Karpas-422 (cell line): ENCODE data around the gene SELENOI. TPM values are rescaled to one million over a fixed set of nuclear protein-coding genes. Genes with fewer than 3 reads are reported as not detected.

Source experiments
- DNase-seq: peaks from one replicate; pipeline ENCODE4 v3.0.0-alpha.2; 2015
- H2AFZ ChIP-seq: fragments of 200-600 bp; sonication (generic); 2 replicates; pipeline ENCODE4 v1.6.1; 2014; ENCODE audit warnings: antibody characterized with exemption, low read length, mixed read lengths
- H3K27ac ChIP-seq: fragments of 200-600 bp; sonication (generic); 2 replicates; pipeline ENCODE4 v1.5.1; 2014; ENCODE audit warnings: mild to moderate bottlenecking, low read length, moderate library complexity
- H3K27me3 ChIP-seq: fragments of 200-600 bp; sonication (generic); 2 replicates; pipeline ENCODE4 v1.6.1; 2014; ENCODE audit warnings: low read length, mixed read lengths
- H3K36me3 ChIP-seq: fragments of 200-600 bp; sonication (generic); 2 replicates; pipeline ENCODE4 v1.6.1; 2014; ENCODE audit warnings: low read length, mixed read lengths; ENCODE audit not compliant: insufficient read depth
- H3K4me1 ChIP-seq: fragments of 200-600 bp; sonication (generic); 2 replicates; pipeline ENCODE4 v1.6.1; 2014; ENCODE audit warnings: mild to moderate bottlenecking, low read length, mixed read lengths
- H3K4me2 ChIP-seq: fragments of 200-600 bp; sonication (generic); 2 replicates; pipeline ENCODE4 v1.6.1; 2014; ENCODE audit warnings: low read length, low read depth, mild to moderate bottlenecking; ENCODE audit not compliant: poor library complexity, severe bottlenecking
- H3K4me3 ChIP-seq: fragments of 200-600 bp; sonication (generic); 2 replicates; pipeline ENCODE4 v1.5.1; 2014; ENCODE audit warnings: mild to moderate bottlenecking, antibody characterized with exemption, low read length, mixed read lengths
- H3K79me2 ChIP-seq: fragments of 200-600 bp; sonication (generic); 2 replicates; pipeline ENCODE4 v1.6.1; 2014; ENCODE audit warnings: mild to moderate bottlenecking, low read length, mixed read lengths
- H3K9ac ChIP-seq: fragments of 200-600 bp; sonication (generic); 2 replicates; pipeline ENCODE4 v1.6.0; 2014; ENCODE audit warnings: low read length
- H3K9me2 ChIP-seq: fragments of 200-600 bp; sonication (generic), shearing (Covaris generic); replicated peaks from 2 replicates; pipeline ENCODE4 v1.6.0; 2014; ENCODE audit warnings: mild to moderate bottlenecking, low read length, moderate library complexity; ENCODE audit not compliant: insufficient read depth
- H3K9me3 ChIP-seq: fragments of 300-700, 200-600 bp; sonication (generic); 2 replicates; pipeline ENCODE4 v1.6.1; 2014; ENCODE audit warnings: low read length, mixed read lengths
- H4K20me1 ChIP-seq: fragments of 200-600 bp; sonication (generic); 2 replicates; pipeline ENCODE4 v1.6.1; 2014; ENCODE audit warnings: mild to moderate bottlenecking, antibody characterized with exemption, low read length, low read depth; ENCODE audit not compliant: insufficient read depth
- total RNA-seq: library from RNA; depleted of rRNA; stranded (reverse); fragments of >200 nt; shearing (Covaris generic); gene quantifications from 2 replicates; pipeline ENCODE4 v1.2.3, GENCODE V29; 2014; ENCODE audit warnings: low replicate concordance; rRNA removed

The SELENOI gene
- total RNA-seq, 1 experiment from 2014 or later: 31.3 TPM

DNA sequence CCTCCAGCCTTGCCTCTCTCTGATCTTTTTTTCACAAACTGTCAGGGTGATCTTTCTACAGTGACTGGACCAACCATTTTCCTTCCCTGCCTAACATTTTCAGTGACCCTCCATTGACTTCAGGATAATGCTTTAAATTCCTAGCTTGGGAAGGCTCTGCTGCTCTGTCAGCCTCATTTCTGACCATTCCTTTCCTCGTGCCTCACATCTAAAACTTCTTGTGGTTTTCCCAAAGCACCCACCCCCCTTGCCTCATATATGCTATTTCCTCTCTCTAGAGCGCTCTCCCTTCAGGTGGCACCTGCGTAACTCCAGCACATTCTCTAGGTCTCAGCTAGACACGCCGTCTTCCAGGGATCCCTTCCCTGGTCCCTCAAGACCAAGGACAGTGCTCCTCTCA lies 93.0 kb downstream of the SELENOI start:
- no peak for DNase-seq
- no peaks in the 10 kb centered on the region for H4K20me1 ChIP-seq
- H2AFZ ChIP-seq: no peak overlapping the region
- H3K79me2 ChIP-seq: no peaks in the 10 kb centered on the region
- no peaks in the 10 kb centered on the region for H3K9me2 ChIP-seq
- no peak overlapping the region for H3K27ac ChIP-seq
- no peak overlapping the region for H3K4me3 ChIP-seq
- no peaks in the 10 kb centered on the region for H3K27me3 ChIP-seq
- no peak overlapping the region for H3K9ac ChIP-seq
- no peaks in the 10 kb centered on the region for H3K9me3 ChIP-seq
- H3K4me1 ChIP-seq: no peaks in the 10 kb centered on the region
- H3K4me2 ChIP-seq: no peak overlapping the region
- H3K36me3 ChIP-seq: no peaks in the 10 kb centered on the region

DNA sequence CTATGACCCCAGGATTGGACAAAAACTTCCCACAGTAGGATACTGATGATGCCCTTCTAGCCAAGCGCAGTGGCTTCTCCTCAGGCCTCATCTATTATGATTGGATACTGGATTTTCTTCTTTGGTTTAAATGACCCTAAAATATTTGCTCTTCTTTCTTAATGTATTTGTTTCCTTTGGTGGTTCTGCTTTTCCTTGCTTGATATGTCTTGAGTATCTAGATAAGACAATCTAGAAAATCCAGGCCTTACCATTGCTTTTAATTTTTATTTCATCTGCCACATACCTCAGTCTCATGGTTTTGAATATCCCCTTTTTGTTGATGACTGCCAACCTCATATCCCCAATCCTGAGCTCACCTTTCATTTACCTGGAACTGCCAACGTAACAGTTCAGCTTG lies 96.4 kb downstream of the SELENOI start:
- Histone ChIP-seq H3K27me3 (no peaks in the 10 kb centered on the region), H3K4me2 (no peak overlapping the region), H2AFZ (no peak overlapping the region), H3K4me3 (no peak overlapping the region), H3K36me3 (no peaks in the 10 kb centered on the region), H3K27ac (no peak overlapping the region), H3K4me1 (no peaks in the 10 kb centered on the region), H3K9me2 (no peaks in the 10 kb centered on the region), H3K9ac (no peak overlapping the region), H3K9me3 (no peaks in the 10 kb centered on the region), H3K79me2 (no peaks in the 10 kb centered on the region), H4K20me1 (no peaks in the 10 kb centered on the region)
- DNase-seq: no peak

DNA sequence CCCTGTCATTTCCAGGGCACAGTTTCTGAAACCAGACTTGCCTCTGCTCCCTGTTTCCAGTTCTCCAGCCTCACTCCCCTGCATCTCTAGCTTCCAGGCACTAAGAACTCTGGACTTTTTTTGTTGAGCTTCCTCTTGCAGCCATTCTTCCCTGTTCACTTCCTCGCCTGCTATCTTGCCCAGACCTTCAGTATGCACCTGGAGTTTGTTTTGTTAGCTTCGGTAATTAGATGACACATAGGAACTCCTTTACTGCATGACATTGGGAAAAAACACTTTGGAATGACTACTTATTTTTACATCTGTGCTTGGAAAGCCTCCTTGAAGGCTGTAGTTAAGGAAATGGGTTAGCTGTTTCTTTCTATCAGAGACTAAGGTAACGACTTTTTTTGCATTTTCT lies 96.8 kb downstream of the SELENOI start:
- no peaks in the 10 kb centered on the region for H4K20me1 ChIP-seq
- no peak overlapping the region for H2AFZ ChIP-seq
- no peaks in the 10 kb centered on the region for H3K36me3 ChIP-seq
- no peak for DNase-seq
- no peaks in the 10 kb centered on the region for H3K4me1 ChIP-seq
- H3K9me2 ChIP-seq: no peaks in the 10 kb centered on the region
- no peaks in the 10 kb centered on the region for H3K79me2 ChIP-seq
- H3K4me3 ChIP-seq: no peak overlapping the region
- no peak overlapping the region for H3K27ac ChIP-seq
- no peak overlapping the region for H3K4me2 ChIP-seq
- no peak overlapping the region for H3K9ac ChIP-seq
- no peaks in the 10 kb centered on the region for H3K27me3 ChIP-seq
- no peaks in the 10 kb centered on the region for H3K9me3 ChIP-seq

DNA sequence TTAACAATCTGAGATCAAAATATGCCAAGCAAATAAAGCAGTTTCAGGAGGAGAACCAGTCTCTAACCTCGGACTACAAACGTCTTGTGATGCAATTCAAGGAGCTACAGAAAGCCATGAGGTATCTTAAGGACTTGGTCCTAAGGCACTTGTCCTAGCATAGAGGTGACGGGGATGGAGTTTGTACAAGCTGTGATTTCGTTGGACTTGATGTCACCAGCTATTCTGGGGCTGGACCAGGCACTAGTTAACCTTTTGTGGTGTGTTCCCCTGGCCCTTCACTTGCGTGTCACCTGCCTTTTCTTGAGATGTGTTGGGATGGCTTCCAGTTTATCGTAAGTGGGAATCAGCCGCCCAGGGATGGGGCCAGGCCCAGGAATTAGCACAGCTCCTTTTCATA lies 98.3 kb downstream of the SELENOI start:
- H4K20me1 ChIP-seq: no peaks in the 10 kb centered on the region
- no peaks in the 10 kb centered on the region for H3K9me2 ChIP-seq
- H3K27ac ChIP-seq: no peak overlapping the region
- no peaks in the 10 kb centered on the region for H3K9me3 ChIP-seq
- H3K4me3 ChIP-seq: no peak overlapping the region
- no peak overlapping the region for H2AFZ ChIP-seq
- no peaks in the 10 kb centered on the region for H3K4me1 ChIP-seq
- H3K27me3 ChIP-seq: no peaks in the 10 kb centered on the region
- H3K9ac ChIP-seq: no peak overlapping the region
- H3K36me3 ChIP-seq: no peaks in the 10 kb centered on the region
- H3K79me2 ChIP-seq: no peaks in the 10 kb centered on the region
- DNase-seq: no peak
- H3K4me2 ChIP-seq: no peak overlapping the region

Other genes with a start within 250 kb of the SELENOI start
- gene GAREM2, start 173.1 kb upstream of the SELENOI start, total RNA-seq: not detected in 2 replicates
- 99.9 and 113 TPM in 2 replicates for gene HADHA, start 101.5 kb upstream of the SELENOI start, total RNA-seq
- 40.7 and 48.8 TPM in 2 replicates for gene HADHB, start 101.2 kb upstream of the SELENOI start, total RNA-seq
- gene ADGRF3, start 646 bp downstream of the SELENOI start, total RNA-seq: 0.25 TPM in 1 of 2 replicates, not detected in the other
- not detected in 2 replicates for gene DRC1, start 55.8 kb downstream of the SELENOI start, total RNA-seq
- gene OTOF, start 132.0 kb downstream of the SELENOI start, total RNA-seq: 0.04 and 0.07 TPM in 2 replicates